SJSA1 (cell line): ENCODE data around the gene COASY. TPM values are rescaled to one million over a fixed set of nuclear protein-coding genes. Genes with fewer than 3 reads are reported as not detected.

Source experiments
- DNase-seq, 2 experiments: peaks; one replicate each; pipeline ENCODE4 v3.0.0-alpha.2; 2015 to 2020; ENCODE audit warnings: low spot score in 2 of 2, low read depth in 1 of 2
- H3K27ac ChIP-seq: fragments of 250-450 bp; sonication (Bioruptor Pico); 2 replicates; pipeline ENCODE4 v1.5.1; 2020; ENCODE audit warnings: mild to moderate bottlenecking, moderate library complexity
- H3K27me3 ChIP-seq: fragments of 250-450 bp; sonication (Bioruptor Pico); replicated peaks from 2 replicates; pipeline ENCODE4 v1.5.1; 2020; ENCODE audit warnings: mild to moderate bottlenecking, moderate library complexity
- H3K36me3 ChIP-seq: fragments of 250-450 bp; sonication (Bioruptor Pico); 2 replicates; pipeline ENCODE4 v1.5.1; 2020; ENCODE audit warnings: mild to moderate bottlenecking
- H3K4me1 ChIP-seq: fragments of 250-450 bp; sonication (Bioruptor Pico); replicated peaks from 2 replicates; pipeline ENCODE4 v1.6.1; 2021; ENCODE audit warnings: mild to moderate bottlenecking
- H3K4me3 ChIP-seq: fragments of 250-450 bp; sonication (Bioruptor Pico); 2 replicates; pipeline ENCODE4 v1.5.1; 2020; ENCODE audit warnings: mild to moderate bottlenecking
- H3K9me3 ChIP-seq: fragments of 250-450 bp; sonication (Bioruptor Pico); replicated peaks from 2 replicates; pipeline ENCODE4 v1.5.1; 2020; ENCODE audit warnings: mild to moderate bottlenecking
- total RNA-seq: library from RNA; depleted of rRNA; stranded (reverse); fragments of >200 nt; shearing (Covaris generic); gene quantifications from 2 replicates; pipeline ENCODE4 v1.2.3, GENCODE V29; 2014

The COASY gene
- total RNA-seq, 1 experiment from 2014 or later: 15.4 TPM

DNA sequence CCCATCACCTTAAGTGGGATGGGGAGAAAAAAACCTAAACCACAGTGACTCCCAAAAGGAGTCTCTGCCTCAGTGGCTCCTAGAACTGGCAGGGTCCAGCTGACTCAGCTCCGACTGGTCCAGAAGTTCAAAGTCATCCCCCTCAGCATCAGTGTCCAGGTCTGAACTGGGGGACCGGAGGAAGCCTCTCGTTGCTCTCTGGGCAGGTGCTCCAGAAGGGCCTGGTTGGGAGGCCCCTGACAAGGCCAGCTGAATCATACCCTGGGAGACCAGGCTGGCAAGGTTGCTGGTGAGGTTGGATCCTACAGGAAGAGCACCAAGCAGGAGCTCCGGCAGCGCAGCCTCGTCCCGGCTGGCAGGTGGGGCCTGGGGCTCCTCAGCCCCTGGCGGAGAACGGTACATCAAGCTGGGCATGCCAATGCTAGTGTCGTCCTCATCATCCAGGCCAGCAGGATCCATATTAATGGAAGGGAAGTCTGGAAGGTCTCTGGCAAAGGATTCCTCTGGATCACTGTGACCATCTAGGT, 19.9 kb downstream of the COASY start:
- H3K27me3 ChIP-seq: no peaks in the 10 kb centered on the region
- no peak for DNase-seq
- peaks cover 7% of the 10 kb centered on the region; the same call in 1 of the 2 replicates for H3K4me1 ChIP-seq
- no peak overlapping the region for H3K4me3 ChIP-seq
- no peak overlapping the region for H3K27ac ChIP-seq
- no peaks in the 10 kb centered on the region for H3K9me3 ChIP-seq
- H3K36me3 ChIP-seq: peaks cover 61% of the 10 kb centered on the region

DNA sequence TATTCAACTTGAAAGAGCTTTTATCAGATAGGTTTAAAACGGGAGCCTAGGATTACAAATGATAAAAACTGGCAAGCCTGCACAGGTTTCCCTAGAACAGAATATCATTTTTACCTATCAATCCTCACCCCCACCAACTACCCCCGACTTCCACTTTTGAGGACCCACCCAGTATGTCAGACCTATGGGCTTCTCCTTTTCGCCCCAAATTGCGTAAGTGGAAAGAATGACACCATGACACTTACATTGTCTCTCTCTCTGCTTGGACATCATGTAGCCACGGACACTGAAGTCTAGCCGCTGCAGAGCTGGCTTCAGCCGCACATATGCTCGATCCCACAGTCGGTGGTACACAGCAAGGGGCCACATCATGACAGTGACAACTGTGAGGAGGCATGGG, 22.9 kb downstream of the COASY start:
- no peak for DNase-seq
- Histone ChIP-seq H3K27me3 (no peaks in the 10 kb centered on the region), H3K36me3 (peaks cover 63% of the 10 kb centered on the region), H3K9me3 (no peaks in the 10 kb centered on the region), H3K27ac (no peak overlapping the region), H3K4me3 (no peak overlapping the region), H3K4me1 (peaks cover 13% of the 10 kb centered on the region)

DNA sequence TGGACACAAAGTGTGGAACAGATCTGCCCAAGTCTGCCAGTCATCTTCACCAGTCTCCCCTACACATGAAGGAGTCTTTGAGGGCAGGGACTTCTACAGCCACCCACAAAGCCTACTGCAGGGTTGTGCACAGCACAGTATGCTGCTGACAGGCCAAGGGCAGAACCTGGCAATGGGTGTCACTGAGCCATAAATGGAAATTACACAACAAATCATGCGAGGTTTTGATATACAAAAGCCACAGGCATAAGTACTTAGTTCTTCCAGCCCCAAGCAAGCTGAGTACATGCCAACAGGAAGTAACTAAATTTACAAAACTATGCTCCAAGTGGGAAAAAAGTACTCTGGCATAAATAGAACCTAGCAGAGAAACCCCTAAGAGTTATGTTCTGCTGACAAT, 23.4 kb downstream of the COASY start:
- Histone ChIP-seq H3K4me3 (no peak overlapping the region), H3K36me3 (peaks cover 63% of the 10 kb centered on the region)
- DNase-seq: no peak

DNA sequence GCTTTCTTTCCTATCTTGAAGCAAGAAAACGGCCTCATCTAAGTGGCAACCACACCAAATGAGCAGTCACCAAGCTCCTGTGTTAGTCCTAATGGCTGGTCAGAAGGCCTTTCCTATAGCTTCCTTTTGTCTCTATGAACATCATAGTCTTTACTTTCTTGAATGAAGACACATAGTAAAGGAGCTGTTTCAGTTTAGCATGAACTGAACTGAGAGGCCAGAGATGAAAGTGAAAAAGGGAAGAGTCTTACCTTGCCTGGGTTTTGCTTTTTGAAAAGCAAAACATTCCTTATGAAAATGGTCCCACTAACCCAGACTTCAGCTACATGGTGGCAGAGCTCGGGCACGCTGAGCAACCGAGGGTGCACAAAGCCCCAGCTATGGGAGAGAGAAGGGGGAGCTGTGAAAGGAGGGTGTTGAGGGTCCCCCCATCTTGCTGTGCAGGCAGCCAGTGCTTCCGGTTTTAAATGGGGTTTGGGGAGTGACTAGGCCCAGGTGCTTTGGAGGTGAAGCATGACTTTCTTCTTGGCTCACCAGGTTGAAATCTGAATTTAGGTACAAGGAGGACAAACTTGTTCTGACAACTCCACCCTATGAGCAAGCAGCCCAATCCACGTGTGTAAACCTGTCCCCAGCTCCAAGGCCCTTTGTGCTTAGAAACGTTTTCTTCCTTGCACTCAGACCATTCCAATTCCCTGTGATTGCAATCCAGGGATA, 24.7 kb downstream of the COASY start:
- no peak overlapping the region for H3K4me3 ChIP-seq
- H3K27me3 ChIP-seq: no peaks in the 10 kb centered on the region
- no peaks in the 10 kb centered on the region for H3K9me3 ChIP-seq
- H3K4me1 ChIP-seq: peaks cover 13% of the 10 kb centered on the region
- DNase-seq: no peak
- peaks cover 71% of the 10 kb centered on the region for H3K36me3 ChIP-seq
- no peak overlapping the region for H3K27ac ChIP-seq

More for the DNA sequence above, 23.4 kb downstream of the COASY start:
- peaks cover 13% of the 10 kb centered on the region for H3K4me1 ChIP-seq
- no peaks in the 10 kb centered on the region for H3K27me3 ChIP-seq
- no peak overlapping the region for H3K27ac ChIP-seq
- H3K9me3 ChIP-seq: no peaks in the 10 kb centered on the region

DNA sequence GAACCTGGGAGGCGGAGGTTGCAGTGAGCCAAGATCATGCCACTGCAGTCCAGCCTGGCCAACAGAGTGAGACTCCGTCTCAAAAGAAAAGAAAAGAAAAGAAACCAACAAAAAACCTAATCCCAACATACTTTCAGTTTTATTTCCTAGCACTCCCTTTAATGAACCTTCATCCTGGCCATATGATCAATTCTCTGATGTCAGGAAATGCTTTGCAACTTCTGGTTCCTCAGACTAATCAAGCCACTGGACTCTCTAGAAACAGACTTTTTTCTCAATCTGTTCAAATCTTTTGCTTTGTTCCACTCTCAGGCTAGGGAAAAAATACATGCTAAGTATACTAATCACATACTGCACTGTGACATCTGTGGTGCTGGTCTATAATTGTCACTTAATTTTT, 28.9 kb downstream of the COASY start:
- Histone ChIP-seq H3K36me3 (peaks cover 40% of the 10 kb centered on the region), H3K27me3 (no peaks in the 10 kb centered on the region), H3K9me3 (no peaks in the 10 kb centered on the region), H3K4me3 (no peak overlapping the region), H3K4me1 (peaks cover 13% of the 10 kb centered on the region), H3K27ac (no peak overlapping the region)
- no peak for DNase-seq

DNA sequence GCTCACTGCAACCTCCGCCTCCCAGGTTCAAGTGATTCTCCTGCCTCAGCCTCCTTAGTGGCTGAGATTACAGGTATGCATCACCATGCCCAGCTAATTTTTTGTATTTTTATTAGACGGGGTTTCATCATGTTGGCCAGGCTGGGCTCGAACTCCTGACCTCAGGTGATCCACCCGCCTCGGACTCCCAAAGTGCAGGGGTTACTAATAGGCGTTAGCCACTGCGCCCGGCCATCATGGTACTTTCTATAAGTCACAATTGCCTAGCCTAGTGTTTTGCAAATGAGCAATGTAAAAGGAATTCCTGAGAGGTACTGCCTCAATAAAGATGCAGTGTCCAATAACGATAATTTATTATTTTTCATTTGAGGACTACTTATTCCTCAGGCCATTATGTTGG, 29.5 kb downstream of the COASY start:
- peaks cover 35% of the 10 kb centered on the region for H3K36me3 ChIP-seq
- no peaks in the 10 kb centered on the region for H3K9me3 ChIP-seq
- no peaks in the 10 kb centered on the region for H3K27me3 ChIP-seq
- no peak overlapping the region for H3K27ac ChIP-seq
- no peak for DNase-seq
- H3K4me3 ChIP-seq: no peak overlapping the region
- H3K4me1 ChIP-seq: peaks cover 13% of the 10 kb centered on the region

DNA sequence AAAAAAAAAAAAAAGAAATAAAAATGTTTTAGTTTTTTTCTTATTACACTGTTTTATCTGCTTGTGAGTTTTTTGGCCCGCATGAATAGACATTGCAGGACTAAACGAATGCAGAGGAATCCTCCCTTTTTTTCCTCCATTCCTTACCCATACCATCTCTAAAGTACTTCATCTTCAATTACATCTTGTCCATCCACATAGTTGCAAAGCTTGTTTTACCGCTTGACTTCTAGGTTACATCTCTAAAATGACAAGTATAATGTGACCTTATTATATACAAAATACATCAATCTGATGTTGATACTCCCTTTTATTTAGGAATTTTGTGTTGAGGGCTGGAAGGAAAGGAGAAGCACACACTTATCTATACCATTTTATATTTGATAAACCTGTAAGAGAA, 34.4 kb downstream of the COASY start:
- DNase-seq: no peak
- Histone ChIP-seq H3K27ac (no peak overlapping the region), H3K4me3 (no peak overlapping the region), H3K27me3 (no peaks in the 10 kb centered on the region), H3K9me3 (no peaks in the 10 kb centered on the region), H3K4me1 (no peaks in the 10 kb centered on the region), H3K36me3 (peaks cover 9% of the 10 kb centered on the region)

DNA sequence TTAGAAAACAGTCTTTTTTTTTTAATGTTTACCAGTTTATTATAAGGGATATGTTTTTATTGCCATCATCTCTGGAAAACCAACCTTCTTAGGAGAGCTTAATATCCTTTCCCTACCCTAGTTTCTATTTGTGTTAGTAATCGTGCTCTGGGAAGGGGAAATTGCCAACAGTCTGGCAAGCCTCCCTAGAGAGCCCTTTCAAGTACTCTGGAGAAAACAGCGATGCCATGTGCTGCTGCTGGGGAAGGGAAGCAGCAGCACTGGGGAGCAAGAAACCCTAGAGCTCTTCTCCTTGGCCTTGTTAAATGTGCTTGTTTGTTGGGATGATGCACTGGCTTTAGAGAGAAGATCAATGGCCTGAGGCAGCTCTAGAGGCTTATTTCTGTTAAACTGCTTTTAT, 37.0 kb downstream of the COASY start:
- no peak for DNase-seq
- no peaks in the 10 kb centered on the region for H3K27me3 ChIP-seq
- no peak overlapping the region for H3K27ac ChIP-seq
- H3K4me1 ChIP-seq: no peaks in the 10 kb centered on the region
- peaks cover 4% of the 10 kb centered on the region; the same call in 1 of the 2 replicates for H3K36me3 ChIP-seq
- no peaks in the 10 kb centered on the region for H3K9me3 ChIP-seq
- no peak overlapping the region for H3K4me3 ChIP-seq

DNA sequence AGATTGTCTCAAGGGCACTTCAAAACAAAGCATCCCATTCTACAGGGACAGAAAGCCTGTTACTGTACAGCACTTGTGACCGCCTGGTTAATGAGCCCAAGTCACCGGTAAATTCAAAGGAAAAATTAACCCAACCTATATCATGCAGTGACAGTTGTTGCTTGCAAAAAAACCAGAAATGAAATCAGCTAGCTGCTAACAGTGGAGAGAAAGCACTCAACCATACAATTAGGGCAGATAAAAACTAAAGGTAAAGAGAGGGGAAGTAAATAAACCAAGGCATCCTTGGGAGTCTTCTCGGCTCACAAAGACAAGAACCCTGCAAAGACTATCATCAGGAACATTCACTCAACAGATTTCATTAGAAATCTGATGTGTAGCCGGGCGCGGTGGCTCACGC, 41.4 kb downstream of the COASY start:
- H3K36me3 ChIP-seq: peaks cover 4% of the 10 kb centered on the region; the same call in 1 of the 2 replicates
- H3K27ac ChIP-seq: no peak overlapping the region
- H3K4me1 ChIP-seq: peaks cover 5% of the 10 kb centered on the region
- DNase-seq: no peak
- no peaks in the 10 kb centered on the region for H3K9me3 ChIP-seq
- H3K4me3 ChIP-seq: no peak overlapping the region
- H3K27me3 ChIP-seq: no peaks in the 10 kb centered on the region

DNA sequence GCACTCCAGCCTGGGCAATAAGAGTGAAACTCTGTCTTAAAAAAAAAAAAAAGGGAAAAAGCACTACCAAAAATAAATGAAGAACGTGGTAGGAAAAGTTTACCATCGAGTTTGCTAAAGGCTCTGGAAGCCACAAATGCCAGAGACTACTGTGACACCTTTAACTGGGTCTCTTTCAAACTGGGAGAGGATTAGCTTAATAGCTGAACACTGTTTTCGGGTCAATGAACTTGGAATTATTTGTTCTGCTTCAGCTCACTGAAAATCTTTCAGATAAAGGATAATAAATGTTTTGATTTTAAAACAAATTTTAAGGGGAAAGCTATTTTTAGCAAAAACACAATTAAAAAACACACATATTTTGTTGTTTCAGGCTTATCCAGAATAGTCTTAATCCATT, 45.8 kb downstream of the COASY start:
- H3K27me3 ChIP-seq: no peaks in the 10 kb centered on the region
- H3K36me3 ChIP-seq: peaks cover 21% of the 10 kb centered on the region
- H3K4me3 ChIP-seq: no peak overlapping the region; the same call in 1 of the 2 replicates
- H3K4me1 ChIP-seq: peaks cover 11% of the 10 kb centered on the region
- DNase-seq: no peak
- H3K27ac ChIP-seq: no peak overlapping the region
- no peaks in the 10 kb centered on the region for H3K9me3 ChIP-seq

DNA sequence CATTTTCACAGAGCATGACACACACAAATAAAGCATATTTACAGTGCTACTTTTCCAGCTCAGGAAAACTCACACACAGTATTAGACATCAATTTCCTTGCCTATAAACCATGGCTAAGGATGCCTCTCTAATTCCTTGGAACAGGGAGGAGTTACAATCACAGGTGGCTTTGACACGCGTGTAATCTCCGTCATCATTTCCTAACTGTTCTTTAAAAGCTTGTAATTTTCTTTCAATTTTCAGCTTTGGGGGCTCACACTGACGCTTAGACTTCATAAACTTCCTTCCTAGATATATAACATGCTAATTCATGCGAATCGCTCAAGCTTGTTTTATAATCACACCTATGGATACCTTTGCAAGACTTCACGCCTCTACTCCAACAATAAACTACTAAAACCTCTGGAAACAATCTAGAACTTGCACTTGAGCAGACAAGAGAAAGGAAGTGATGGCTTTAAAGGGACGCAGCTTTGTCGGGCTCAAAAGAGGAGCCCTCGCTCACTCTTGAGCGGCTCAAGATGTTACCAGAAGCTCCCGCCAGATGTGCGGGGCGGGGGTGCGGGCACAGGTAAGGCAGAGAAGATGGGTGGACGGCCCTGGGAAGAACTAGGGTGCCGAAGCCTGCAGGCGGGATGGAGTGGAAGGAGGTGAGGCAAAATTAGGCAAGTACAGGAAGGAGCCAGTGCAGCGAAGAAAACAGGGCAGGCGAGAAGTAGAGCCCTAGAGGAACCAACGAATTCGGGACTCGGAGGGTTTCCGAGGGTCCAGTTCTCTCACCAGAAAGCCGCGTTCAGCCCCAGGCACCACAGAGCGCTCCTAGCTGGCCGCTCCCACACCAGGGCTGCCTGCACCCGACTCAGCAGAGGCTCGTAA, 46.6 kb downstream of the COASY start:
- Histone ChIP-seq H3K4me3 (peak overlapping the region; percentile 68), H3K27me3 (no peaks in the 10 kb centered on the region), H3K4me1 (peaks cover 11% of the 10 kb centered on the region), H3K36me3 (peaks cover 25% of the 10 kb centered on the region), H3K9me3 (no peaks in the 10 kb centered on the region), H3K27ac (0 out of 2 replicates have a peak overlapping the region, but pooled peaks have one; percentile 20)
- no peak for DNase-seq

DNA sequence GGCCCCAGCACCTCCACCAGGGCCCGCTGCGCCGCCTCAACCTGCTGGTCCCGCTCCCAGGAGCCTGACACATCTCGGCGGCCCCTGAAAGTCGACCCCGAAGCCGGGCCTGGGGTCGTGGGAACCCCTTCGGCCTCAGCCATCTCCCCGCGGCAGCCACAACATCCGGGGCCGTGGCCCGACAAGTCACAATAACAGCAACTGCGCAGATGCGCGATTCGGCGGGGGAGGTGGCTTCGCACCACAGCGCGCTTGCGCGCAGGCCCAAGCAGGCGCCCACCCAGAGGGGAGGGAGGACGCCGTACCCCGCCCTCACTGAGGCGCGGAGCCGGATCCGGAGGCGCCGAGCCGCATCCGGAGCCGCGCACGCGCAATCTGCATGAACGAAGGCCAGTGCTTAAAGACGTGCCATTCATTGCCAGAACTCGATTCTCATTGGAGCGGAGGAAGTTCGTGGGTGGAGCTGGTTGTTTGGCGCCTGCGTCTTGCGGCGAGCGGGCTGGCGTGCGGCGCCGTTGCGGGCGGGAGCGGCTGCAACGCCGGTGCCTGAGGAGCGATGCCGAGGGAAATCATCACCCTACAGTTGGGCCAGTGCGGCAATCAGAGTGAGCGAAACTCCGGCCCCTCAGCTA, 47.4 kb downstream of the COASY start, which contains the start of the genes RETREG3 and TUBG1:
TSS of gene RETREG3 (minus strand) at position 193 of the 632 bp plus-strand sequence. CDS start at position 143, 50 bp downstream.
TSS of gene TUBG1 (plus strand) at position 502 of the 632 bp plus-strand sequence. CDS start at position 557, 55 bp downstream.
- H3K27me3 ChIP-seq: no peaks in the 10 kb centered on the region
- peak within 1 kb of the TSS; percentile 68 for H3K4me3 ChIP-seq
- peaks cover 31% of the 10 kb centered on the region for H3K36me3 ChIP-seq
- DNase-seq: peak; percentile 99
- peak within 1 kb of the TSS; percentile 53 for H3K27ac ChIP-seq
- H3K9me3 ChIP-seq: no peaks in the 10 kb centered on the region
- H3K4me1 ChIP-seq: peaks cover 11% of the 10 kb centered on the region
